Measurements from ENCODE around the gene FAM13B.

The FAM13B gene

GRCh38 chr5:138038826-138039225 lies 5.9 kb upstream of the FAM13B start:
- no peak for TF ChIP-seq CTCF (IDR thresholded peaks at IDR 0.05; ENCODE audit: low read depth, low read length)
- H3K4me3 ChIP-seq (ENCODE audit: low read depth, low read length) = no peak overlapping the region

DNA sequence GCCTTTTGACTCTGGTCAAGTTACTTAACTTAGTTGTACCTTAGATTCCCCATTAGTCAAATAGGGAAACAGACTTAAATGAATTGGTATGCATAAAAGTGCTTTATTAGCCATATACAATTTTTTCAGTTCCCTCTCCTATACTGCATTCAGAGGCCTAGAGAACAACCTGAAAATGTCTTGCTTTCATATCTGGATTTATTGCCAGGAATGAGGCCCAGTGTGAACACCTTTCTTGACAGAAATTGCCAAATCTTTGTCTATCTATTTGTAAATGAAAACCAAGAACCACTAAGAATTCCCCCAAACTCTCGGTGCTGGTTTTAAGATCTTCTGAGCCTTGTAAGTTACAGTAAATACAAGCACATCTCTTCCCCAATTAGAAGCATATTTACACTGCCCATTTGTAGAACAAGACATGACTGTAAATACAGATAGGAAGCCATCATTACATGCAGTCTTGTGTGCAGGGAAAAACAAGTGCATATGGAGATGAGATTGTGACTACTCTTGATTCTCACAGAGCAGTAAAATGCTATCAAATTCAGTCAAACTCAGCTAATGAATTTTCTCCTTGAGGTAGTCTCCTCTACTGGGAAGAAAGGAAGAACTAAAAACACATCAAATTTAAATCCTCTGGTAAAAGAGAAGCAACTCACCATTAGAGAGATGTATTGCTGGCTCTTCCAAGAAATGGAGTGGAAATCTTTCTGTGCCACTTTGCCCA lies 5.2 kb upstream of the FAM13B start:
- TF ChIP-seq CTCF (IDR thresholded peaks at IDR 0.05; ENCODE audit: low read depth, low read length) = no peak
- H3K4me3 ChIP-seq (ENCODE audit: low read depth, low read length) = no peak overlapping the region

DNA sequence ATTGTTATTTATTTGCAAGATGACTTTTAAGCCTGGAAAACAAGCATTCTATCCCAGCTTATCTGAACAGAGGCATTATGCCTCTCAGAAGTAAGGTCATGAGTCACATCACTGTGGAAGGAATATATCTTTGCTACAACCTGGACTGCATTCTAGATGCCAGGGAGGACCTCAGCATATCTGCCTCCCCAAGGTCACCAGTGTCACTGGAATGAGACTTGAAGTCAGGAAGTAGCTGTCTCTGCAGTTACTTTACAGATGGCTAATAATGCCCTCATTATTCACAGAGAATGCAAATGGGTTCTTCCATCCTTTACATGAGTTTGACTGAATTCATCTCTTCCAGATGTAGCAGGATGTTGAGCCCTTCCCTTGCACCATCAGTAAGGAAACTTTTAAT lies 4.4 kb upstream of the FAM13B start:
- TF ChIP-seq CTCF (IDR thresholded peaks at IDR 0.05; ENCODE audit: low read depth, low read length) = no peak

DNA sequence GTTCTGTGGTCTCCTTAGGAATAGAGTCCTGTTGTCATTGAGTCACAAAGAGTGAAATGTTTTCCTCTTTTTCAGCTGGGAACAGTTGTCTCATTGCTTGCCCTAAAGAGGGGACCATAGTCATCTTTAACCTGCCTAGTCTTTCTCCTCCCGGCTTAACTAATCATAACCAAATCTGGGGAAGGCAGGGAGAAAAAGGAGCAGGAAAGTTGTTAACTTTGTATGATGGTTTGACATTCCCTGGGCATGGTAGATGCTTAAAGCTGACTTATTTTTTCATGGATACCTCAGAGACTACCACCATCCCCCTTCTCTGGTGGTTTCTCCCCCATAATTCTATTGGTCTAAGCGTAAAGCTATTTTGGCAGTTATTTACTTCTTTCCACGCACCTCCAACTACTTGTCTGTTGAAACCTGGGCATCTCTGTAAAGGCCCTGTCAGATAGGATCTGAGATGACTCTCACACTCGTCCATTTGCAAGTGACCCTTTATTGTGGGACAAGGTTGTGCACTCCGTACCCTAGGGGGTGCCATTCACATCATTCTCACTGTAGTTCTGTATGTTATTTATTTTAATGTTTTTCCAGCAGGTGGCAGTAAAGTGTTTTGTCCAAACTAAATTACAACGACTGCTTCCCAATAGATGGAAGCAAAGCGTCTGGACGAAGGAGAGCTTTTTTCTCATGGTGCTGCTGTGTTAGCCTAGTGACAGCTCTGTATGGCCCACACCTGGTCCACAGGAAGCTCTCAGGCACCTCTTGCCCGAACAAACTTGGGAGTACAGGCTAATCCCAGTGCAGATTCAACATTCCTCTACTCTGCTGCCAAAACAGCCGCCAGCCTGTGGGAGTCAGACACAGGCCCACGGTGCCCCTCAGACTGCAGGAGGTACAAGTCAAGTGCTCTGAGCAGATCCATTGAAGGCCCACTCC lies 3.0 kb upstream of the FAM13B start:
- TF ChIP-seq CTCF (IDR thresholded peaks at IDR 0.05; ENCODE audit: low read depth, low read length) = peak; percentile 78
- H3K4me3 ChIP-seq (ENCODE audit: low read depth, low read length) = no peak overlapping the region

More for the DNA sequence above, 4.4 kb upstream of the FAM13B start:
- no peak overlapping the region for H3K4me3 ChIP-seq (ENCODE audit: low read depth, low read length)

- H3K4me3 ChIP-seq (ENCODE audit: low read depth, low read length) = peak overlapping the region; percentile 93
- no peak for TF ChIP-seq CTCF (IDR thresholded peaks at IDR 0.05; ENCODE audit: low read depth, low read length)
Measured at GRCh38 chr5:138033907-138034306, 1.0 kb upstream of the FAM13B start.

DNA sequence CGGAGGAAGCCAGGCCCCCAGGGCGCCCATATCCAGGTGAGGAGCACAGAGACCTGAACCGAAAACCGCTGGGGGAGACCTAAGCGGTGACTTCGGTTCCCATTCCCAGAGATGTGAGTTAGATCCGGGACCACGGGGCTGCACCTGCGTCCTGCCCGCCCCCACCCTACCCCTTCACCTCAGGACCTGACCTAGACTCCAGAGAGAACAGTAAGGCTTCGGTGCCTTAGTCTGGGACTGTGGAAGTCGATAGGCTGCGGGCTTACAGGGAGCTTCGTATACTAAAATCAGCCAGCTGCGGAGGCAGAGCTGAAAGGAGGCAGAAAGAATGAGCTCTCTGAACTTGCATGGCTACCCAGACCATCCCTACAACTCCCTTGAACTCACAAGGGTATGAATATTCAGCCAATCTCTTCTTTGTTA lies 518 bp upstream of the FAM13B start:
- no peak for TF ChIP-seq CTCF (IDR thresholded peaks at IDR 0.05; ENCODE audit: low read depth, low read length)
- peak overlapping the region; percentile 93 for H3K4me3 ChIP-seq (ENCODE audit: low read depth, low read length)

All from WI38 (cell line).